Measurements from ENCODE around the gene UBE2J2.

DNA sequence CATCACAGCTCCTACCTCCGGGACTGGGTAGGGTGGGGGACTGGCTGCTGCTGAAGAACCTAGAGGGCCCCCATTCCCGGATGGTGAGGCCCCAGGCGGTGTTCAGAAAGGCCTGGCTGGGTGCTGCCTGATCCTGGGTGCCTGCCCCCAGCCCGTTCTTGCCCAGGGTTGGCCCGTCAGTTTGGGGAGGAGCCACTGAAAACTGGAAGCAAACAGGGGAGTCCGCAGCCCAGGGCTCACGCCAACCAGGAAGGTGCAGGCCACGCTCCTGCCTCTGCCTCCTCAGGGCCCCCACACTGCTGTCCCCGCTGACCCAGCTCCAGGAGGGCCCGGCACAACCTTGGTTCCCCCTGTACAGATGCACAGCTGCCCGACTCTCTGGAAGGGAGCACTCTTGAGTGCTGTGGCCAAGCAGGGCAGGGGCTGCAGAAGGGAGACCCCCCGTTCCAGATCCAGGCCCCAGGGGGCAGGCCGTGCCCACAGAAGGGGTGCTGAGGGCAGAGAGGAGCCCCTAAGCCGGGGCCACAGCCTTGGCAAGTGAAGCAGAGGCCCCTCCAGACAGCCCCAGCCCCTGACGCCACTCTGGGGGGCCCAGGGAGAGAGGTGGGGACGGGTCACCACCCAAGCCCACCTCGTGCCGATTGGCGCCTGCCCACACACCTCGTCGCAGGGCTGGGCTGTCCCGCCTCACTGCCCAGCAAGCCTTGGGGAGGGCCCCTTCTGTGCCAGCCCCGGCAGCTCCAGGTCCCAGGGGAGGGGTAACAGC lies 32.6 kb downstream of the UBE2J2 start:
- TF ChIP-seq EZH2phosphoT487 (IDR thresholded peaks at IDR 0.05; ENCODE audit: borderline replicate concordance, low read length), result no peak
- TF ChIP-seq, protein P1, sequence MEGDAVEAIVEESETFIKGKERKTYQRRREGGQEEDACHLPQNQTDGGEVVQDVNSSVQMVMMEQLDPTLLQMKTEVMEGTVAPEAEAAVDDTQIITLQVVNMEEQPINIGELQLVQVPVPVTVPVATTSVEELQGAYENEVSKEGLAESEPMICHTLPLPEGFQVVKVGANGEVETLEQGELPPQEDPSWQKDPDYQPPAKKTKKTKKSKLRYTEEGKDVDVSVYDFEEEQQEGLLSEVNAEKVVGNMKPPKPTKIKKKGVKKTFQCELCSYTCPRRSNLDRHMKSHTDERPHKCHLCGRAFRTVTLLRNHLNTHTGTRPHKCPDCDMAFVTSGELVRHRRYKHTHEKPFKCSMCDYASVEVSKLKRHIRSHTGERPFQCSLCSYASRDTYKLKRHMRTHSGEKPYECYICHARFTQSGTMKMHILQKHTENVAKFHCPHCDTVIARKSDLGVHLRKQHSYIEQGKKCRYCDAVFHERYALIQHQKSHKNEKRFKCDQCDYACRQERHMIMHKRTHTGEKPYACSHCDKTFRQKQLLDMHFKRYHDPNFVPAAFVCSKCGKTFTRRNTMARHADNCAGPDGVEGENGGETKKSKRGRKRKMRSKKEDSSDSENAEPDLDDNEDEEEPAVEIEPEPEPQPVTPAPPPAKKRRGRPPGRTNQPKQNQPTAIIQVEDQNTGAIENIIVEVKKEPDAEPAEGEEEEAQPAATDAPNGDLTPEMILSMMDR (IDR thresholded peaks at IDR 0.05; ENCODE audit: low read depth, low read length, poor library complexity, severe bottlenecking), result no peak
